ENCODE measurements around the gene NCOA5.

NCOA5 gene

GRCh38 chr20:46062621-46063020 is 27.1 kb downstream of the NCOA5 start:
- DNase-seq (ENCODE audit: low read depth in 2 of 2): no peak

- no peak for DNase-seq (ENCODE audit: low read depth in 2 of 2)
Observed at GRCh38 chr20:46062151-46062550, 27.6 kb downstream of the NCOA5 start.

- no peak for DNase-seq (ENCODE audit: low read depth in 2 of 2)
Observed at GRCh38 chr20:46060975-46061374, 28.8 kb downstream of the NCOA5 start.

- no peak for DNase-seq (ENCODE audit: low read depth in 2 of 2)
Observed at GRCh38 chr20:46060301-46060881, 29.4 kb downstream of the NCOA5 start.

- DNase-seq (ENCODE audit: low read depth in 2 of 2): no peak
Observed at GRCh38 chr20:46058599-46059281, 31.0 kb downstream of the NCOA5 start.

GRCh38 chr20:46057856-46058598 is 31.7 kb downstream of the NCOA5 start:
- DNase-seq (ENCODE audit: low read depth in 2 of 2): no peak

GRCh38 chr20:46056970-46057855 is 32.5 kb downstream of the NCOA5 start:
- DNase-seq (ENCODE audit: low read depth in 2 of 2): no peak

GRCh38 chr20:46056027-46056833 is 33.5 kb downstream of the NCOA5 start:
- DNase-seq (ENCODE audit: low read depth in 2 of 2): no peak

- no peak for DNase-seq (ENCODE audit: low read depth in 2 of 2)
Observed at GRCh38 chr20:46055269-46055668, 34.5 kb downstream of the NCOA5 start.

GRCh38 chr20:46054606-46055005 is 35.2 kb downstream of the NCOA5 start:
- no peak for DNase-seq (ENCODE audit: low read depth in 2 of 2)

- no peak for DNase-seq (ENCODE audit: low read depth in 2 of 2)
Observed at GRCh38 chr20:46053416-46053815, 36.3 kb downstream of the NCOA5 start.

- DNase-seq (ENCODE audit: low read depth in 2 of 2): no peak
Observed at GRCh38 chr20:46051556-46052308, 38.0 kb downstream of the NCOA5 start.

- no peak for DNase-seq (ENCODE audit: low read depth in 2 of 2)
Observed at GRCh38 chr20:46050885-46051284, 38.9 kb downstream of the NCOA5 start.

GRCh38 chr20:46050444-46050843 is 39.3 kb downstream of the NCOA5 start:
- DNase-seq (ENCODE audit: low read depth in 2 of 2): no peak

GRCh38 chr20:46049815-46050214 is 39.9 kb downstream of the NCOA5 start:
- no peak for DNase-seq (ENCODE audit: low read depth in 2 of 2)

GRCh38 chr20:46049190-46049589 is 40.6 kb downstream of the NCOA5 start:
- no peak for DNase-seq (ENCODE audit: low read depth in 2 of 2)

GRCh38 chr20:46047821-46048220 is 41.9 kb downstream of the NCOA5 start:
- DNase-seq (ENCODE audit: low read depth in 2 of 2): no peak

GRCh38 chr20:46046588-46047310 is 43.0 kb downstream of the NCOA5 start:
- no peak for DNase-seq (ENCODE audit: low read depth in 2 of 2)

GRCh38 chr20:46044896-46045295 is 44.9 kb downstream of the NCOA5 start:
- no peak for DNase-seq (ENCODE audit: low read depth in 2 of 2)

GRCh38 chr20:46043556-46043955 is 46.2 kb downstream of the NCOA5 start:
- no peak for DNase-seq (ENCODE audit: low read depth in 2 of 2)
